GM18861 (cell line): ENCODE data around the gene RBM15.

Source experiments
- ATAC-seq: cut with Tn5 transposase; IDR thresholded peaks from one replicate; pipeline ENCODE4 v1.9.1; 2021; ENCODE audit not compliant: unreplicated experiment

The RBM15 gene, protein sequence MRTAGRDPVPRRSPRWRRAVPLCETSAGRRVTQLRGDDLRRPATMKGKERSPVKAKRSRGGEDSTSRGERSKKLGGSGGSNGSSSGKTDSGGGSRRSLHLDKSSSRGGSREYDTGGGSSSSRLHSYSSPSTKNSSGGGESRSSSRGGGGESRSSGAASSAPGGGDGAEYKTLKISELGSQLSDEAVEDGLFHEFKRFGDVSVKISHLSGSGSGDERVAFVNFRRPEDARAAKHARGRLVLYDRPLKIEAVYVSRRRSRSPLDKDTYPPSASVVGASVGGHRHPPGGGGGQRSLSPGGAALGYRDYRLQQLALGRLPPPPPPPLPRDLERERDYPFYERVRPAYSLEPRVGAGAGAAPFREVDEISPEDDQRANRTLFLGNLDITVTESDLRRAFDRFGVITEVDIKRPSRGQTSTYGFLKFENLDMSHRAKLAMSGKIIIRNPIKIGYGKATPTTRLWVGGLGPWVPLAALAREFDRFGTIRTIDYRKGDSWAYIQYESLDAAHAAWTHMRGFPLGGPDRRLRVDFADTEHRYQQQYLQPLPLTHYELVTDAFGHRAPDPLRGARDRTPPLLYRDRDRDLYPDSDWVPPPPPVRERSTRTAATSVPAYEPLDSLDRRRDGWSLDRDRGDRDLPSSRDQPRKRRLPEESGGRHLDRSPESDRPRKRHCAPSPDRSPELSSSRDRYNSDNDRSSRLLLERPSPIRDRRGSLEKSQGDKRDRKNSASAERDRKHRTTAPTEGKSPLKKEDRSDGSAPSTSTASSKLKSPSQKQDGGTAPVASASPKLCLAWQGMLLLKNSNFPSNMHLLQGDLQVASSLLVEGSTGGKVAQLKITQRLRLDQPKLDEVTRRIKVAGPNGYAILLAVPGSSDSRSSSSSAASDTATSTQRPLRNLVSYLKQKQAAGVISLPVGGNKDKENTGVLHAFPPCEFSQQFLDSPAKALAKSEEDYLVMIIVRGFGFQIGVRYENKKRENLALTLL

GRCh38 chr1:110338886-110339406 lies at the start of gene RBM15:
Gene RBM15 (plus strand): TSS chr1:110339377. CDS start chr1:110339406, 29 bp downstream.
- ATAC-seq = peak; percentile 66

GRCh38 chr1:110291241-110292030 lies 47.7 kb upstream of the RBM15 start:
- ATAC-seq = no peak

GRCh38 chr1:110292031-110292741 lies 47.0 kb upstream of the RBM15 start:
- no peak for ATAC-seq

- no peak for ATAC-seq
Measured at GRCh38 chr1:110293601-110294104, 45.5 kb upstream of the RBM15 start.

GRCh38 chr1:110294308-110294707 lies 44.9 kb upstream of the RBM15 start:
- no peak for ATAC-seq

DNA sequence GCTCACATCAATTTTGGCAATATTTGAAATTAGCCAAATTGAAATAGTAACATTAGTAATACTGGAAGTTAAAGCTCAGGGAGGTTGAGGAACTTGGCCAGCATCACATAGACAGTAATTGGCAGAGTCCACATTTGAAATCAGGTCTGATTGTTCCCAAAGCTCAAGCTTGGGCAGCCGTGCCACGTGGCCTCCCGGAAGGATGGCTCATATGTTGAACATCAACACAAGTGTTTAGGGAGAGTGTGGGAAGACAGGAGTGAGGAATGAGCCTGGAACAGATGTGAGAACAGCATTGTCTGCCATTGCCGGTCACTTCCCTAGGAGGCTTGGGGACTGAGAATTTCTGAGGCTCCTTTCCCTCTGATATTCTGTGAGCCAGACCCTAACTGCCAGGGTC lies 40.2 kb upstream of the RBM15 start:
- ATAC-seq = no peak

DNA sequence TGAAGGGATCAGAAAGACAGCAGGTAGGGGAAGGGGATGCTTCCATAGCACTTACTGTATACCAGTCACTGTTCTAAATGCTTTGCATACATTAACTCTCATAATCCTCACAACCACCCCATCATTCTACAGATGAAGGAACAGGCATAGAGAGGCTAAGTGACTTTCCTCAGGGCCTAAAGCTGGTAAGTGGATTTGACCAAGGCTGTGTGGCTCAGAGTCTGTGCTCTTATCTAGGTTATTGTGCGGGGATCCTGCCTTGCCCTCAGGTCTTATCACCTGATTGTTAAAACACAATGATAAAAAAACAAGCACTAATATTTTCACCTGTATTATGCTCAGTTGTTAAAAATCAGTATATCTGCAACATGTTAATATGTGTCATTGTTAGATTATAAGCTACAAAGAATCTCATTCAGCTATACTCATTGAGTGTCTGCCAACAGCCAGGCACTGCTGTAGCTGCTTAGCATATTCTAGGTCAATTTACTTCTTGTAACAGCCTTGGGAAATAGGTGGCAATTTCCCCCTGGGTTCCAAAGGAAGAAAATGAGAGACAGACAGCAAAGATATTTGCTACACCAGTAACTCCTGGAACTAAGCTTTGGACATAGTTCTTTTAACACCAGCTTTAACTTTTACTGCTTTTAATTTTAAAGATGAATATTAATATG lies 38.6 kb upstream of the RBM15 start:
- no peak for ATAC-seq

DNA sequence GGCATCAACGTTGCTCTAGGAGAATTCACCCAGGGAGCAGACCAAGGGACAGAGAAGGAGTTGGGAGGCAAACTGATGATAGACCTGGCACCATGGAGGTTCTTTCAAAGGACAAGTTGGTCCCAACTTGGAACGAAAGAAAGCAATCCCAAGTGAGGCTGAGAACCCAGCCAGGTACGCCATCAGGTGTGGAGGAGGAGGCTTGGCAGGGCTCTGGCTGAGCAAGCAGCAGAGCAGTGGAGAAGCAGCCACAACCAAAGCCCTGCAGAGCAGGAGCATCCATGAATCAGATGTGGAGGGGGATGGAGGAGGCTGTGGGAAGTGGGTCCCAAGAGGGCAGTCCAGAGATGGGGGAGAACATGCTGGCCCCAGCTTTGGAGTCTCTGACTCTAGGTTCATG lies 36.3 kb upstream of the RBM15 start:
- no peak for ATAC-seq

- no peak for ATAC-seq
Measured at GRCh38 chr1:110305900-110306420, 33.2 kb upstream of the RBM15 start.

DNA sequence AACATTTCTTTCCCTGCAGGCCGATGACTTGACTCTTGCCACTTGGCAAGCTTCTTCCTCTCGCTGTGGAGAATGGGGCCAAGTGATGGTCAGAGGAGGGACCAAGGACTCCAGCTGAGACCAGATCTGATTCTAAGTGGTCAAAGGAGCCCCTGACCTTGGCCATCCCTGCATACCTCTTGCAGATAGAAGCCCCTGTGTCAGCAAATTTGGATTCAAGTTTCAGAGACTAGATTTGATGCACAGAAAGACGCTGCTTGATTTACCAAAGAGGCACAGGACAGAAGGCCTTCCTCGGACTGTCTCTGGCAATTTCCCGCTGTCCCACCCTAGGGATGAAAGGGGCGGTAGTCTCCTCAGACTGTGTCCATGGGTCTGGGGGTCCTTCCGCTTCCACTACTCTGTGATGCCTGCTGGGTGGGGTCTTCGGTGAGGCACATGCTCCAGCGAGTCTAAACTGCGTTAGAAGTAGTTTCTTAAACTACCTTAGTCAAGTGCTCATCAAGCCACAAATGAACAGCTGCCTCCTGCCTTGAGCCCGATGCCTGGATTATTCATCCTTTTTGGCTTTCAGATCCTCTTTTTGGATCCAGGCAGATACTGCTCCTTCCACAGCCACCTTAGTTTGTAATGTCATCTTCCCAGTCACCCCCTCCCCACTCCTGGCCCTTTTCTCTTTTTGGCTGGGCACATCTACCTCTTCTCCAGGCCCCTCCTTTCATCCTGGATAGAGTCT lies 31.8 kb upstream of the RBM15 start:
- no peak for ATAC-seq

GRCh38 chr1:110308247-110308646 lies 30.9 kb upstream of the RBM15 start:
- ATAC-seq = no peak

GRCh38 chr1:110309139-110309538 lies 30.0 kb upstream of the RBM15 start:
- ATAC-seq = no peak

DNA sequence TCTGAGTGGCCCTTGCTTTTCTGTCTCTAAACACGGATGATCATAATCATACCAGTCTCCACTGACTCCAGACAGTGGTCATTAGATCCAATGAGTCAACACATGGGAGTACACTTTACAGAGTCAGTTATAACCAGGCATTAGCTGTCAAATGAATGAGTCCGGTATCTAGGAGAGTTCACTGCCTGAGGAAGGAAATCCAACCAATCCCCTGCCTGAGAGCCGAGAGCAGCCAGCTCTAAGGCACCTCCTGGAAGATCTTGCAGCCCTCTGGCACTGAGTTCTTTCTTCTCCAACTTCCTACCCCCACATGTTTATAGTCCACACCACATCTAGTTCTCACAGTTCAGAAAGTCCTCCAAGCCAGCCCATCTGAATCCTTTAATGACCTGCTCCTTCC lies 29.4 kb upstream of the RBM15 start:
- no peak for ATAC-seq

- no peak for ATAC-seq
Measured at GRCh38 chr1:110310300-110310699, 28.9 kb upstream of the RBM15 start.

- peak; percentile 51 for ATAC-seq
Measured at GRCh38 chr1:110312188-110313121, 26.7 kb upstream of the RBM15 start.

- no peak for ATAC-seq
Measured at GRCh38 chr1:110316735-110317134, 22.4 kb upstream of the RBM15 start.

DNA sequence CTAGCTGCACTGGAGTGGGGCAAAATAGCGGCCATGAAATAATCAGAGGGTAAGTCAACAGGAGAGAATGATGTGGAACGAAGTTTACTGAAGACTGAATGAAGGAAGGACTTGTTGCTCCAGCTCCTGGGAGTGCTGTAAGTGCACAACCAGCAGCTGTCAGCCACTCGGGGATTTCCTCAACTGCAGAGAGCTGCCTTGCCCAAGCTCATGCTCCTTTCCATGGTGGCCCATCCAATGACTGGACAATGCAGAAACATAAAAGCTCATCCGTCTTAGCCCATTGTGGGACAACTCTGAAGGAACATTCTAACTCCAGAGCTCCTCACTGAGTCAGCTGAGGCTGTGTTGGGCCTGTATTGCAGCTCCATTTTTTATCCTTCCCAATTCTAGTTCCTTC lies 21.1 kb upstream of the RBM15 start:
- ATAC-seq = no peak
